ENCODE measurements around the gene TRPM1.

DNA sequence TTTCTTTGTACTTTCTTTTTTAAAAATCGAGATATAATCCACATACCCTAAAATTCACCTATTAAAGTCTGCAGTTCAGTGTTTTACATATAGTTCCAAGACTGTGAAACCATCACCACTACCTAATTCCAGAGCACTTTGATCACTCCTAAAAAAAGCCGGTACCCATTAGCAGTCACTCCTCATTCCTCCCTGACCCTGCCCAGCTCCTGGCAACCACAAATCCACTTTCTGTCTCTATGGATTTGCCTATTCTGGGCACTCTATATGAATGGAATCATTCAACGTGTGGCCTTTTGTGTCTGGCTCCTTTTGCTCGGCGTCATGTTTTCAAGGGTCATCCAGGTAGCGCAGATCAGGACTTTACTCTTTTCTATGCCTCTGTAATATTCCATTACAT, 17.3 kb downstream of the TRPM1 start:
- TF ChIP-seq POLR2A (IDR thresholded peaks at IDR 0.05; ENCODE audit: low read length) (no peak), GATA1 (IDR thresholded peaks at IDR 0.05; ENCODE audit: low read depth, low read length) (no peak)

Measured in erythroblast (primary cell).